Medulla oblongata (tissue), 1 donor: ENCODE data around the gene CUL4B.
A peak's percentile ranks its signal among the peaks of the same experiment; 100 is the strongest.
"Not testable (repeated sequence)": the region's sequence is repeated elsewhere in the genome, so short reads cannot be mapped to it uniquely, and the experiment has no call there.

ENCODE experiments used
- DNase-seq: peaks from one replicate; pipeline ENCODE4 v3.0.0-alpha.2; 2015; ENCODE audit errors: extremely low spot score

The CUL4B gene

DNA sequence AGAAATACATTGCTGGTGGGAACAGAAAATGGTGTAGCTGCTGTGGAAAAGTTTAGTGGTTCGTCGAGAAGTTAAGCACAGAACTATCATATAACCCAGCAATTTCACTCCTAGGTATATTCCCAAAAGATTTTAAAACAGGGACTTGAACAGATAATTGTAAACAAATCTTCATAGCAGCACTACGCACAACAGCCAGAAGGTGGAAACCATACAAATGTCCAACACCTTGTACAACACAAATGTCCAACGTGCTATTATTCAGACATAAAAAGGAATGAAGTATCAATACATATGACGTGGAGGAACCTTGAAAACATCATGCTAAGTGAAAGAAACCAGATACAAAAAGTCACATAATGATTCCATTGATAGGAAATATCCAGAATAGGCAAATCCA lies 37.9 kb downstream of the CUL4B start:
- no peak for DNase-seq

DNA sequence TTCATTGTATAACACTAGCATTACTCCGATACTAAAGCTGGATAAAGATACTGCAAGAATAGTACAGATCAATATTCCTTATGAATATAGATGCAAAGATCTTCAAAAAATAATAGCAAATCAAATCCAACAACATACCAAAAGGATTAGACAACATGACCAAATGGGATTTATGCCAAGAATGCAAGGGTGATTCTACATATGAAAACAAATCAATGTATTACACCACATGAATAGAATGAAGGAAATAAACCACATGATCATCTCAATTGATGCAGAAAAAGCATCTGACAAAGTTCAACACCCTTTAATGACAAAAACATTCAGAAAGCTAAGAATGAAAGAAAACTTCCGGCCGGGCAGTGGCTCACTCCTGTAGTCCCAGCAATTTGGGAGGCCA lies 42.8 kb downstream of the CUL4B start:
- no peak for DNase-seq

DNA sequence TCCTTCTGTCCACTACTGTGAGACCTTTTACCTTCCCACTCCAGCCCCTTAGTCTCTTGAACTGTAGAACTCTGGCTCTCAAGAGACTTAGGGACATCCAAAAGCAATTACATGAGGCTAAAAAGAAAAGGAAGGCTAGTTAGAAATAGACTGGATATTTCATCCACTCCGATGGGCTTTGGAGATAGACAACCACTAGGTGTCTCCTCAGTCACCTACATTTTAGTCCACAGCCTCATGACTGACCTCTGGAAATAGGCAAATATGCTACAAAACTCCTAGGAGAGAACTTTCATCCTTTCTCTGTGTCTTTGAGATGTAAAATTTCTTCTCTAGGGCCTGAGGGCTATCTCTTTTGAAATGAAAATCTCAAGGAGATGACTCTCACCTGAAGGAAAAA lies 46.5 kb downstream of the CUL4B start:
- DNase-seq = no peak

DNA sequence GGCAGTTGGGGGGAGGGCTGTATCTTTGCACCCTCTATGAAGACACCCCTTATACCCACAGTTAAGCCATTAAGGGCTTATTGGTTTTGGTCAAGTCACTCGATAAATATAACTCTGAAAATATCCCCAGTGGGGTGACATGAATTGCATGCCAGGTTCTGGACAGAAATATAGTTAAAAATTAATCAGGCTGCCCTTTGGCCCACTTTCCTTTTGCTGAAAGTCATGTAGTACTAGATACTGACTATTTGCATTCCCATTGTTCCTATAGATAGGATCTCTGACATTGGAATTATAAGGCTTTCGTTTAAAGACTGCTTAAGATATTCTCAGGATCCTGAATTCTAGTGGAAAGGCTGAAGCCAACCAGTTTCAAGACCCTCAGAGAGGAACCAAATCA lies 48.1 kb downstream of the CUL4B start:
- DNase-seq = no peak

DNA sequence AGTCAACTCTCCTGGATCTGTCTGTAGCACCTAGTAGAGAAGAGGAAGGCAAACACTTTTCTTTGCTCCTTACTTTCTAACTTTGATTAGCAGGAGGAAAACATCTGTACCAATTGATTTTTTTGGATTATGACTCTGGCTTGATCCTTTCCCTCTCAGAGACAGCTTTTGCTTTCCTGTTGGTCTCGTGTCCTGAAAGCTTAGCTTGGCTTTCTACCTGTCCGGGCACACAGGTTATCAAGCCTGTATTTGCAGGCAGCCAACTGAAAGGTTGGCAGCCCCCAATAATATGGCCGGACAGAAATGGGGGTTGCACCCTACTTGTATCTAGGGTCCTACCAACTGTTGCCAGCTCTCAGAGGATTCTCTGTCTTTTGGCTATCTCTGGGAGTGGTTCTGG lies 48.5 kb downstream of the CUL4B start:
- no peak for DNase-seq

DNA sequence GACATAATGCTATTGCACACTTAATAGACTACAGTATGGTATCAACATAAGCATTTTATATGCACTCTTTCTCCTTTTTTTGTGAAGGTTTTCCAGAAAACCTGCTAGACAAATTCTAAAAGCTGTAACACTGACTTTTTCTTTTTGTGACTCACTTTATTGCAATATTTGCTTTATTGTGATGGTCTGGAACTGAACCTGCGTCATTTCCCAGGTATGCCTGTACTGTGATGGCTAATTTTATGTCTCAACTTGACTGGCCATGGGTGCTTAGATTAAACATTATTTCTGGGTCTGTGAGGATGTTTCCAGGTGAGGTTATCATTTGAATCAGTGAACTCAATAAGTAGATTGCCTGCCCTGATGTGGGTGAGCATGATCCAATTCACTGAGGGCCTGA lies 56.2 kb downstream of the CUL4B start:
- DNase-seq = no peak

DNA sequence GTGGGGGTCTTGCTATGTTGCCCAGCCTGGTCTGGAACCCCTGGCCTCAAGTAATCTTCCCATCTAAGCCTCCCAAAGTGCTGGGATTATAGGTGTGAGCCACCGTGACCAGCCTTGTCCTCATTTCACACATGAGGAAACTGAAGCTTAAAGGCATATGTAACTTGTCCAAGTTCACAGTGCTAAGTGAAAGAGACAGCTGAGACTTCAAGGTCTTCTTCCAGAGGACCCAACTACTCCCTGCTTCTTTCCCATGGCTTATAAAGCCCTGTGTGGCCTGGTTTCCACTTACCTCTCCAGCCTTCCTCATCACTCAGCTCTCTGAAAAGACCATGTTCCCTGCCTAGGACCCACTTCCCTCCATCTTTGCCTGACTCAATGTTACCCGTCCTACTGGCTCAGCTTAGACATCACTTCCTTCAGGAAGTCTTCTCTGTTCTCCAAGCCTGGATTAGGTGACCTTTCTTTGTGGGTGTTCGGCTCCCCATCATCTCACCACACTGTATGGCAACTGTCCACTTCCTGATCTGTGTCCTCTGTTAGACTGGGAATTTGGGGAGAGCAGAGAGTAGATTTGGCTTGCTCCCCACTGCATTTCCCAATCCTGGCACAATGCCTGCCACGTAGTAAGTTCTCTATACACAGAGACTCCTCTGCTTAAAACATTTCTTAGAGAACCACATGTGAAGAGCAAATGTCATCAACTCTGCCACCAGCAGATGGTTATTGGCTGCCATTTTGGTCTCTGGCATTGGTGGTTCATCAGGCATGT lies 61.3 kb downstream of the CUL4B start:
- no peak for DNase-seq

DNA sequence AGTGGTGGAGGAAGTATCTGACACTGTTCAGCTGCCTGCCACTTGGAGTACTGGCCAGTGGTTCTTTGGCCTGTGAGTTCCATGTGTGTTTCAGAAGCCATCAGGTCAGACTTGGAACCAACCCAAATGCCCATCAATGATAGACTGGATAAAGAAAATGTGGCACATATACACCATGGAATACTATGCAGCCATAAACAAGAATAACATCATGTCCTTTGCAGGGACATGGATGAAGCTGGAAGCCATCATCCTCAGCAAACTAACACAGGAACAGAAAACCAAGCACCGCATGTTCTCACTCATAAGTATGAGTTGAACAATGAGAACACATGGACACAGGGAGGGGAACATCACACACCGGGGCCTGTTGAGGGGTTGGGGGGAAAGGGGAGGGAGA lies 70.6 kb downstream of the CUL4B start:
- not testable (repeated sequence) for DNase-seq

DNA sequence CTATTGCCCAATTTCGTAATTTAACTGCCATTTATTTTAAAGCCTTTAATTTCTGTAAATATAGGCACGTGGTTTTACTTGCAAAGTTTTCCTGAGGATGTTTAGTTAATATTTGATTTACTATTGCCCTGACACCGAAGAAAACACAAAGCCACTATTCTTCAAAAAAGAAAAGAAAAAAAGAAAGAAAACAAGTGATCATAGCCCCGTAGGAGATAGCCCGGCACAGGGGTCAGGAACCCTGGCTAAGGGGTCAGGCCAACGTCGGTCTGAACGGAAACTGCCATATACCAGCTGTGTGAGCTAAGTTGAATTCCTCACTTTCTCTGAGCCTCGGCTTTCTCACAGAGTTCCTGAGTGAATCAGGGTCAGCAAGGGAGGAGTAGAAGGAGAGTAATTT lies 74.0 kb downstream of the CUL4B start:
- DNase-seq = peak; percentile 2

DNA sequence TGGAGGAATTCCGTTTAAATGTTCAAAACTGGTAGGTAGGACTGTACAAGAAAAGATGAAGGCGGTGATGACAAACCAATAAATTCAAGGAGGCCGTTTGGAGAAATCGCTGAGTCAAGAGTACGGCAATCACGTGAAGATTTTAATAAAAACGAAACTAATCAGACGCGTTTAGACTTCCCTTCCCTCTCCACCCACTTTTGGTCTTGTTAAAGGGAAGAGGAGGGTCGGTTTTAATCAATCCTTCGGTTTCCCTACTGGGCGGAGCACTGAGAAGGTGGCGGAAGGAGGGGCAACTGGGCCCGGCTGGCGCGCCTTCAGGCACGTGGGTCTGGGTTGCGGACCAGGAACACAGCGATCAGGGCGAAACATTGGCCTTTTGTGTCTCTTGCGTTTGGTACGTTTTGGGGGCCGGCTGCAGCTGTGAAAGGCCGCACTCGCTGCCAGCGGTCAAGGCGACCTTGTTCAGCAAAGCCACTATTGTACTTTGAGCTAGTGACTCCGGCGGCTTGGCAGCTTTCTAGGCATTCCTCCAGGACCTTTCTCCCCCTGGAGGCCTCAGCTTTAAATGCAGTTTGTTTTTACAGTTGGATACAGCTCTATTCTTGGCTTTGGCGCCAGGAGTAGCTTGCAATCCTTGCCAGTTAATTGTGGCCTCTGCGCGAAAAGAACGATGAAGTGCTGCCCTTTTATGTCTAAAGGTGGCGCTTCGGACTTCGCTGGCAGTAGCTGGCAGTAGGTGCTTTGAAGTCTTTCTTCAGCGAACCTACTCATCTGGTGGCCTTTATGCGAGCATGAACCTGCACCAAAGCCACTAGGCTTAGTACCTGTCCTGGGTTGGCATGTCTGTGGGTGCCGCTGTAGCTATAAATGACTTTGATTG lies 74.9 kb downstream of the CUL4B start:
- peak; percentile 85 for DNase-seq

DNA sequence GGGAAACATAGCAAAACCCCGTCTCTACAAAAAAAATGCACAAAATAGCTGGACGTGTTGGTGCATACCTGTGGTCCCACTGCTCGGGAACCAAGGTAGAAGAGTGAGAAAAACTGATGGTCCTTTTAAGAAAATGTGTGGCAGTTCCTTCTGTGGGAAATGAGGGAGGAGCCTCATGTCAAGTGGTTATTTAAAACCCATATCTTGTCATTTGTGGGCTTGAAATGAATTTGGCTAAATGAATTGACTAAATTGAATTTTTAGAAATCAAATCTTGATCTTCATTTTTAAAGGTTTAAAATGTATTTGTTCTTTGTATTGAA lies 75.5 kb downstream of the CUL4B start:
- DNase-seq = no peak

DNA sequence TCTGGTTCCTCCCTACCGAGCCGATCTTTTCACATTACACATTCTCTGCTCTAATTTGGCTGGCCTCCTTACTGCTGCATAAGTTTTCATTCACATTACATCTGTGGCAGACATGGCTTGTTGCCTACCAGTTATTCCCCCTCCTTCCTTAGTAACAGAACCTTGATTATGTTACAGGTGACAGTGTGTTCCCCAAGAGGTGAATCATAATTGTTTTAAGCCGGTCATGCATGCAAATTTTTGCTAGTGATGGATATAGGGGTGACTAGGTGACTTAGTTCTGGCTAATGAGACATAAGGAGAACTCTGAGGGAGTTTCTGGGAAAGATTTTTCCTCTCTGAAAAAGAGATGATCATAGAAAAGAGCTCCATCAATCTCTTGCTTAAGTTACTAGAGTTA lies 83.3 kb downstream of the CUL4B start:
- DNase-seq = no peak

DNA sequence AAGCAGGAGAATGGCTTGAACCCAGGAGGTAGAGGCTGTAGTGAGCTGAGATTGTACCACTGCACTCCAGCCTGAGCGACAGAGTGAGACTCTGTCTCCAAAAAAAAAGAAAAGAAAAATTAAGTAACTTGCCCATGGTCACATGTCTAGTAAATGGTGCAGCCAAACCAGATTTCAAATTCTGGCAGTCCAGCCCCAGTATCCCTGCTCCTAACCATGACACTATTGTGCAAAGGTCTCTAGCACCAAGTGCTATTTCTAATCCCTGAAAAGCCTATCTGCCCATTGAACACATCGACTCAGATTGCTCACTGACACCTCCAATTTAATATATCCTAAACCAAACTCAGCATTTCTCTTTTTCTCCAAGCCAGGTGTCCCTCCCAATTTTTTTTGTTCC lies 84.0 kb downstream of the CUL4B start:
- no peak for DNase-seq

DNA sequence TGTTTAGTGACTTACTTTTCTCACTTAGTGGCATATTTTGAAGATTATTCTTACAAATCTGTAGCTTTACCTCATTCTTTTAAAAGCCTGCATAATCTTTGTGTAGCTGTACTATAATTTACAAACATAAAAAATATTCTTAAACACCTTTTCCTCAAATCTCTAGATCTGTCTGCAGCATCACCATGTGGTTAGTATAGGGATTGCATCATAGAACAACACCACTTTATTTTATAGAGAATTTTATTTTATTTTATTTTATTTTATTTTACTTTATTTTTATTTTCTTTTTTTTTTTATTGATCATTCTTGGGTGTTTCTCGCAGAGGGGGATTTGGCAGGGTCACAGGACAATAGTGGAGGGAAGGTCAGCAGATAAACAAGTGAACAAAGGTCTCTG lies 85.3 kb downstream of the CUL4B start:
- peak; percentile 43 for DNase-seq
